Measurements from ENCODE around the gene MED15. TPM values are rescaled to one million over a fixed set of nuclear protein-coding genes. Genes with fewer than 3 reads are reported as not detected.

The MED15 gene
- total and polyA plus RNA-seq, 4 donors = 57.8 to 123 (median 69.1) TPM

GRCh38 chr22:20602609-20603164, 95.3 kb downstream of the MED15 start:
- no peak for DNase-seq
- Histone ChIP-seq H3K4me3 (no peak overlapping the region), H3K27me3 (ENCODE audit: control insufficient read depth in 3 of 3, insufficient read depth in 3 of 3, low read length in 2 of 3) (no peaks in the 10 kb centered on the region), H3K9me3 (ENCODE audit: control insufficient read depth in 4 of 4, insufficient read depth in 3 of 4, low read length in 3 of 4) (no peaks in the 10 kb centered on the region), H3K9ac (ENCODE audit: insufficient read depth in 1 of 2, low read length in 2 of 2) (no peak overlapping the region), H3K4me1 (ENCODE audit: control insufficient read depth in 5 of 5, insufficient read depth in 5 of 5, low read length in 5 of 5) (peaks cover 0 to 5% (median 0%) of the 10 kb centered on the region in 5 donors), H3K36me3 (ENCODE audit: control insufficient read depth in 4 of 4, insufficient read depth in 4 of 4, low read length in 4 of 4) (no peaks in the 10 kb centered on the region), H3K27ac (ENCODE audit: low read depth in 1 of 2, low read length in 1 of 2) (no peak overlapping the region)
- ATAC-seq (ENCODE audit: insufficient read depth, low FRiP score) = no peak
- TF ChIP-seq, protein P1, sequence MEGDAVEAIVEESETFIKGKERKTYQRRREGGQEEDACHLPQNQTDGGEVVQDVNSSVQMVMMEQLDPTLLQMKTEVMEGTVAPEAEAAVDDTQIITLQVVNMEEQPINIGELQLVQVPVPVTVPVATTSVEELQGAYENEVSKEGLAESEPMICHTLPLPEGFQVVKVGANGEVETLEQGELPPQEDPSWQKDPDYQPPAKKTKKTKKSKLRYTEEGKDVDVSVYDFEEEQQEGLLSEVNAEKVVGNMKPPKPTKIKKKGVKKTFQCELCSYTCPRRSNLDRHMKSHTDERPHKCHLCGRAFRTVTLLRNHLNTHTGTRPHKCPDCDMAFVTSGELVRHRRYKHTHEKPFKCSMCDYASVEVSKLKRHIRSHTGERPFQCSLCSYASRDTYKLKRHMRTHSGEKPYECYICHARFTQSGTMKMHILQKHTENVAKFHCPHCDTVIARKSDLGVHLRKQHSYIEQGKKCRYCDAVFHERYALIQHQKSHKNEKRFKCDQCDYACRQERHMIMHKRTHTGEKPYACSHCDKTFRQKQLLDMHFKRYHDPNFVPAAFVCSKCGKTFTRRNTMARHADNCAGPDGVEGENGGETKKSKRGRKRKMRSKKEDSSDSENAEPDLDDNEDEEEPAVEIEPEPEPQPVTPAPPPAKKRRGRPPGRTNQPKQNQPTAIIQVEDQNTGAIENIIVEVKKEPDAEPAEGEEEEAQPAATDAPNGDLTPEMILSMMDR (IDR thresholded peaks at IDR 0.05; ENCODE audit: control extremely low read depth, extremely low read depth) = no peak
- WGBS, 2 donors = 69 to 72% methylated on average over 8 of the region's 8 CpGs

DNA sequence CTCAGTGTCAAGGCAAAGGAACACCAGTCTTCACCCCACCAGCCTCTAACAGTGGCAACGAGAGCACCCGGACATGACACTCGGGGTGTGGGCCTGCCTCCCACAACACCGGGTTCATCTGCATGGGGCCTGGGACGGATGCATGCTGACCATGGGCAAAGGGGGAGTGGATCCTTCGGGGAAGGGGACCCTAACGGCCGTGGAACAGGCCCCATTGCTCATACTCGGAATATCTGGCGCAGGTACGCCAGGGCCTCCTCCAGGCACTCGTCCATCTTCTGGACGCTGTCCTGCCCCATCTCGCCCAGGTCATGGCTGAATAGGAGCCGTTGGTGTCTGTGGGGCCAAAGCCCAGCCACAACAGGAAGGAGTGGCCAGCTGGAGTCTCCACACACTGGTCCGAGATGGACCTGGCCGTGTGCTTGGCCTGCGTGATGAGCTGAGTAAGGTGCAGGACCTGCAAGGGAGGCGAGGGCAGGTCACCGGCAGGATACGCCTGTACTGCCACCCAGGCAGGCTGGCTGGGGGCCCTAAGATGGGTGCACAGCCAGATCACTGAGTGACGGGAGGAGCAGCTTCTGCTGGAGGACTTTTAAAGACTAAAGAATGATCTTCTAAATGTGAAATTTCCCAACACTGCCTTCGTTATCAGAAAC, 96.8 kb downstream of the MED15 start:
- no peak for DNase-seq
- WGBS, 2 donors = 81 to 87% methylated on average over 23 of the region's 23 CpGs
- ATAC-seq (ENCODE audit: insufficient read depth, low FRiP score) = no peak
- no peak overlapping the region for H3K4me3 ChIP-seq
- peaks cover 0 to 5% (median 0%) of the 10 kb centered on the region in 5 donors for H3K4me1 ChIP-seq (ENCODE audit: control insufficient read depth in 5 of 5, insufficient read depth in 5 of 5, low read length in 5 of 5)
- H3K36me3 ChIP-seq (ENCODE audit: control insufficient read depth in 4 of 4, insufficient read depth in 4 of 4, low read length in 4 of 4) = no peaks in the 10 kb centered on the region
- H3K9me3 ChIP-seq (ENCODE audit: control insufficient read depth in 4 of 4, insufficient read depth in 3 of 4, low read length in 3 of 4) = no peaks in the 10 kb centered on the region
- H3K27me3 ChIP-seq (ENCODE audit: control insufficient read depth in 3 of 3, insufficient read depth in 3 of 3, low read length in 2 of 3) = no peaks in the 10 kb centered on the region
- H3K27ac ChIP-seq (ENCODE audit: low read depth in 1 of 2, low read length in 1 of 2) = no peak overlapping the region
- no peak overlapping the region for H3K9ac ChIP-seq (ENCODE audit: insufficient read depth in 1 of 2, low read length in 2 of 2)
- TF ChIP-seq, protein P1 (IDR thresholded peaks at IDR 0.05; ENCODE audit: control extremely low read depth, extremely low read depth) = no peak

DNA sequence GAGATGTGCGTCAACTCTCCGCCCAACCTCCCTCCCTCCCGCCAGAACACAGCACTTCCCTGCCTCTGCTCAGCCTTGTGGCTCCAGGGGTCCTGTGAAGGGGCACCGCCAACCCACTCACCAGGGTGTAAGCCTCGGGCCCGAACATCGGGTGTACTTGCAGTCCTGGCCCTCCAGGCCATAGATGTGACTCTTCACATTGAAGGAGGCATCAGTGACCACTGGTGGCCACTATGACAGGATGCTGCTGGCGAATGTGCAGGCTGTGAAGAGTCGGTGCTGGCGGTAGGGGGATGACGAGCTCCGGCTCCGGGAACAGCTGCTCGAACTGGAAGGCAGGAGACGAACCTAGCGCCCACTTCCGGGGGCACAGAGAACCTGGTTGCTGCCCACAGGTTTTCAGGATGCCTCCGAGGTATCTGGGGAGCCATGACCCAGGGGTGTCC, 97.4 kb downstream of the MED15 start:
- no peak for DNase-seq
- WGBS, 2 donors = 79 to 90% methylated on average over 18 of the region's 18 CpGs
- TF ChIP-seq, protein P1 (IDR thresholded peaks at IDR 0.05; ENCODE audit: control extremely low read depth, extremely low read depth) = no peak

More for the DNA sequence above, 97.4 kb downstream of the MED15 start:
- Histone ChIP-seq H3K27me3 (ENCODE audit: control insufficient read depth in 3 of 3, insufficient read depth in 3 of 3, low read length in 2 of 3) (no peaks in the 10 kb centered on the region), H3K9me3 (ENCODE audit: control insufficient read depth in 4 of 4, insufficient read depth in 3 of 4, low read length in 3 of 4) (no peaks in the 10 kb centered on the region), H3K27ac (ENCODE audit: low read depth in 1 of 2, low read length in 1 of 2) (no peak overlapping the region), H3K9ac (ENCODE audit: insufficient read depth in 1 of 2, low read length in 2 of 2) (no peak overlapping the region), H3K36me3 (ENCODE audit: control insufficient read depth in 4 of 4, insufficient read depth in 4 of 4, low read length in 4 of 4) (no peaks in the 10 kb centered on the region), H3K4me3 (no peak overlapping the region), H3K4me1 (ENCODE audit: control insufficient read depth in 5 of 5, insufficient read depth in 5 of 5, low read length in 5 of 5) (peaks cover 0 to 5% (median 0%) of the 10 kb centered on the region in 5 donors)
- no peak for ATAC-seq (ENCODE audit: insufficient read depth, low FRiP score)
